Fibroblast of mammary gland (primary cell): Measurements from ENCODE around the gene PLCH2.

Source experiments
- DNase-seq: peaks from one replicate; pipeline ENCODE4 v3.0.0-alpha.2; 2010; ENCODE audit warnings: low read depth
- H3K4me3 ChIP-seq: 2 replicates; pipeline ENCODE4 v1.5.1; 2011; ENCODE audit warnings: low read depth, mild to moderate bottlenecking, low read length, moderate library complexity; ENCODE audit not compliant: control insufficient read depth
- TF ChIP-seq, protein P1 (sequence below): conservative IDR thresholded peaks from 2 replicates; pipeline ENCODE4 v1.5.1; 2011; ENCODE audit warnings: low read depth, low read length, inconsistent platforms; ENCODE audit not compliant: control insufficient read depth, insufficient read depth

Gene PLCH2

DNA sequence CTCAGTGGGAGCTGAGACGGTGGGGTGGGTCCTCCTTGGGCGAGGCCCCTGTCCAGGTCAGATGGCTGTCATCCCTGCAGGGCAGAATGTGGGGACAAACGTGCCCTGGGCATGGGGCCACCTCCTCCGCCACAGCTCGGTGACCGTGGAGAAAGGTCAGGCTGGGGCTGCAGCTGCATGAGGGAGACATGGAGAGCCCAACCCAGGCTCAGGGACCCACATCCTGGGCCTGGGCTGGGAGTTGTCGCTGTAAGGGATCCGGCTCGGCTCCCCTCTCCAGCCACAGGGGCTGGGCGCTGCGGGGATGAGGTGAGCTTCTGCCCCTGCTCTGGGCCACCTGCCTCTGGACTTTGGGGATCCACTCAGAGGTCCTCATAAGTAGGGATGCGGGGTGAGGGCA, 518 bp upstream of the PLCH2 start:
- DNase-seq = no peak
- H3K4me3 ChIP-seq = no peak overlapping the region
- TF ChIP-seq, protein P1, sequence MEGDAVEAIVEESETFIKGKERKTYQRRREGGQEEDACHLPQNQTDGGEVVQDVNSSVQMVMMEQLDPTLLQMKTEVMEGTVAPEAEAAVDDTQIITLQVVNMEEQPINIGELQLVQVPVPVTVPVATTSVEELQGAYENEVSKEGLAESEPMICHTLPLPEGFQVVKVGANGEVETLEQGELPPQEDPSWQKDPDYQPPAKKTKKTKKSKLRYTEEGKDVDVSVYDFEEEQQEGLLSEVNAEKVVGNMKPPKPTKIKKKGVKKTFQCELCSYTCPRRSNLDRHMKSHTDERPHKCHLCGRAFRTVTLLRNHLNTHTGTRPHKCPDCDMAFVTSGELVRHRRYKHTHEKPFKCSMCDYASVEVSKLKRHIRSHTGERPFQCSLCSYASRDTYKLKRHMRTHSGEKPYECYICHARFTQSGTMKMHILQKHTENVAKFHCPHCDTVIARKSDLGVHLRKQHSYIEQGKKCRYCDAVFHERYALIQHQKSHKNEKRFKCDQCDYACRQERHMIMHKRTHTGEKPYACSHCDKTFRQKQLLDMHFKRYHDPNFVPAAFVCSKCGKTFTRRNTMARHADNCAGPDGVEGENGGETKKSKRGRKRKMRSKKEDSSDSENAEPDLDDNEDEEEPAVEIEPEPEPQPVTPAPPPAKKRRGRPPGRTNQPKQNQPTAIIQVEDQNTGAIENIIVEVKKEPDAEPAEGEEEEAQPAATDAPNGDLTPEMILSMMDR = no peak

DNA sequence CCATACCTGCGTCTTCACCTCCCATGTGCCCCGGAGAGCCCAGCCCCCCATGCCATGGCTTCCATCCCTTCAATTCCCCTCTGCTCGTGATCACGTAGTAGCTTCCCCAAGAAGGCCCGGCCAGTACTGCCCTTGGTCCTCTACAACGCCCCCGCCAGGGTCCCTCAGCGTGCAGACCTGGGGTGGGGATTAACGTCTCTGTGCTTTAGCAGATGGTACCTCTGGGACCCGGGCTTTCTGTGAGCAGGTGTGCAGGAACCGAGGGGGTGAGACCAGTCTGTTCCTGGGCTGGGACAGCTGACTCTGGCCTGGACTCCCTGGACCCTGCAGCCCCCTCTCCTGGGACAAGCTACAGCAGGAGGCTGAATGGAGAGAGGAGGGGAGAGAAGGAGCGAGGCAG, 1.2 kb downstream of the PLCH2 start:
- H3K4me3 ChIP-seq = no peak overlapping the region
- DNase-seq = no peak
- TF ChIP-seq, protein P1 = no peak

DNA sequence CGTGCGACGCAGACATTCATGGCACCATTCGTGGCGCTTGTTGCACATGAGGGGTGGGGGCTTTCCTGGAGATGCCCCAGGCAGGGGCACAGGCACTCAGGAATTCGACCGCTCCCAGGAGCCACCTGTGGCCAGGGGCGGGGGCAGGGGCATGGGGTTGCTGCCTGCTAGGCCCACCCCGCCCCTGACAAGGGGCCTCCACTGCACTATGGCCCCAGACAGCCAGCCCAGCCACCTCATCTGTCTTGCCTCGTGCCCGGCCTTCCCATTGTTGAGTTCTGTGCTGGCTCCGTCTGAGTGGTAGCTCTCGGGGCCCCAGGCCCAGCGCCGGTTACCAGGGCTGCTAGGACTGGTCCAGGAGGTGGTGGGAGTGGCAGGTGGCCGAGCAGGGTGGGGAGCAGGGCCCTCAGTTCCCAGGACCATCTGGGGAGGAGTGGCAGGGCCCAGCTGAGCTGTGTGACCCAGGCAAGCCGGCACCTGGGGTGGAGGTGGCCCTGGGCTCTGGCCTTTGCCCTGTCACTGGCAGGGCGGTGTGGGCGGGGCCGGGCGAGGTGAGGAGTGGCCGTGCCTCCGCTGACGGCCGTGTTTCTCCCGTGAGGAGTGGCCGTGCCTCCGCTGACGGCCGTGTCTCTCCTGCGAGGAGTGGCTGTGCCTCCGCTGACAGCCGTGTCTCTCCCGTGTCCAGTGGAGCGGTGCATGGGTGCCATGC, 1.9 kb downstream of the PLCH2 start:
- TF ChIP-seq, protein P1 = no peak
- no peak for DNase-seq
- H3K4me3 ChIP-seq = no peak overlapping the region

DNA sequence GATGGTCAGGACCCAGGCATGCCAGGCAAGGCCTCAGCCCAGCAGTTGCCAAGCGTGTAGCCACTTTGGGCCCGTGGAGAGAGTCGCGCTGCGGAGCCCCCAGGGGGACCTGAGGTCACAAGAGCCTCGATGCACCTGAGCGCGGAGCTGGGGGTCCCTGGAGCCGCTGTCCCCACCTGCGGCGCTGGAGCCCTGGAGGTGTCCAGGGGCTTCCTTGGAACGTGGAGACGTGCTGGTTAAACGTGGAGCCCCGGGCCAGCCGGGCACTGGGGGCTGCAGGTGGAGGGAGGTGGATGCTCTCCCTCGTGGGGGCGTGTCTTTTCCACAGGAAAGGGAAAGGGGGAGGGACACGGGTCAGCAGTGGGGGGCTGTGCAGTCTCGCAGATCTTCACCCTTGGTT, 3.1 kb downstream of the PLCH2 start:
- H3K4me3 ChIP-seq = no peak overlapping the region
- TF ChIP-seq, protein P1 = no peak
- DNase-seq = no peak

DNA sequence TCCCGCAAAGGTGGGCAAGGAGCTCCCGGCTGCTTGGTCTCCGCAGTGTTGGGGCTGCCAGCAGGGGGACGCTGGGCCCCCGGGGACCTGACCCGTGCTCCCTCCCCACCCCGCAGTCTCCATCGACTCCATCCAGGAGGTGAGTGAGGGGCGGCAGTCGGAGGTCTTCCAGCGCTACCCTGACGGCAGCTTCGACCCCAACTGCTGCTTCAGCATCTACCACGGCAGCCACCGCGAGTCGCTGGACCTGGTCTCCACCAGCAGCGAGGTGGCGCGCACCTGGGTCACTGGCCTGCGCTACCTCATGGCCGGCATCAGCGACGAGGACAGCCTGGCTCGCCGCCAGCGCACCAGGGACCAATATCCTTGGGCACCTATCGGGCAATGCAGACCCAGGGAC, 3.5 kb downstream of the PLCH2 start:
- TF ChIP-seq, protein P1 = no peak
- no peak for DNase-seq
- no peak overlapping the region for H3K4me3 ChIP-seq

DNA sequence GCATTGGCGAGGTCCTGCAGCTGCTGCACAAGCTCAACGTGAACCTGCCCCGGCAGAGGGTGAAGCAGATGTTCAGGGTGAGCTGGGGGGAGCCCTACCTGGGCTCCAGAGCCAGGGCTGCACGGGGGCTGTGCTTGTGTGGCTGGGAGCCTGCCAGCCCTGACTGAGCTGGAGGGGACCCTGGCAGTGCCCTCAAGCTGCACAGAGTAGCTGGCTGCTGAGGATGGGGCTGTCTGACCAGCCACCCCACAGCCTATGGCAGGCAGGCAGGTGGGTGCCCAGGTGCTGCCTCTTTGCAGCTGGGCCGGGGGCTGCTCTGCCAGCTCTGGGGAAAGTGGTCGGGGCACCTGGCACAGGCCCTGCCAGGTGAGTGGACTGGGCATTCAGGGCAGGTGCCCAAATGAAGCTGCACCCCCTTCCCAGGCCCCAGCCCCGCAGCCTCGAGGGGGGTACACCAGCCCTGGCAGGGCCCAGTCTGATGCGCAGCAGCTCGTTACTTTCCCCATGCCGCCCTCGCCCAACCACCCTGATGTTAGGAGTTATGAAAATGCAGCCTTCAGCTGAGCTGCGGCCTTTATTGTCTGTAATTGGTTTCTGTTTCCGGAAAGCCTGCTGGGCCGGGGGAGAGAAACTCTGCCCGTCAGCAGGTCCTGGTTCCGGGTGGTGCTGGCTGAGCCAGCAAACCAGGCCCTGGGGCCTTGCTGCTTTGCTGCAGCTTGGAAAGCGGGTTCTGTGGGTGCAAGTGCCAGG, 4.3 kb downstream of the PLCH2 start:
- H3K4me3 ChIP-seq = no peak overlapping the region
- no peak for DNase-seq
- TF ChIP-seq, protein P1 = no peak
